ENCODE measurements around the gene PCDH9.

DNA sequence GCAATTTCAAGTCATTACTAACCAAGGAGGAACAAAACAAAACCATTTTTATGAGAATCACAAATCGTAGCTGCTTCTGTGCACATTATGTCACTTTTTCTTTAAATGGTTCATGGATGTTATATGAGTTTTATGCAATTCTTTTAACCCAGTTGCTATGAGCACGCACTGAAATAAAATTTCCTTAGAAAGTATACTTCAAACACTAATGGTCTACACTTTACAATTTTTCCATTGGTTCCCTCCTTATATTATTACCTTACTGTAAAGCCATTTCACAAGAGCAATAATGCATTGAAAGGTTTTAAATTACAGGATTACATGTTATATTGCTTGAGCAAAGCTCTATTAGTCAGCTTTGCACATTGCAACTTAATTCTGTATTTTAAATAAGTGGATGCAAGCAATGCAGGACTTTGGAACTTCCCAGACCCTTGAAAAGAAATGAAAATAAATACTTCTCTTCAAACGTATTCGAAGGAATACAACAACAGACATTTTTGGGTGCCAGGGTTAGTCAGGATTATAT, 318.7 kb downstream of the PCDH9 start:
- TF ChIP-seq POLR2AphosphoS5 (IDR thresholded peaks at IDR 0.05; ENCODE audit: borderline replicate concordance, low read depth, low read length) (no peak), EZH2 (IDR thresholded peaks at IDR 0.05) (no peak)
